A549 (cell line): ENCODE results near the gene KIAA0408. TPM values are rescaled to one million over a fixed set of nuclear protein-coding genes. Genes with fewer than 3 reads are reported as not detected.

Experiments
- polyA plus RNA-seq, 4 experiments: library from polyadenylated mRNA; depleted of rRNA in 3 of 4; stranded (reverse); fragments of >200 nt; fragmentation: RNase III in 1 of 4; extraction: RNeasy Plus Mini Kit Qiagen cat#74134 plus additional on column Dnase treatment in 1 of 4; gene quantifications; 2 replicates in 3 of 4; 3 replicates in 1 of 4; pipeline ENCODE4 v1.2.3, GENCODE V29; 2011 to 2017
- small RNA-seq, 6 experiments: library from RNA; depleted of rRNA; stranded (forward); fragments of <200 nt; gene quantifications; one replicate each; pipeline ENCODE3, GENCODE V24; 2012

KIAA0408 gene
- polyA plus RNA-seq, 2 of the 4 experiments (the other 2 are of a cell fraction) = 2.7 to 11.8 TPM

Small RNA genes lying within 50 kb of the gene (small RNA-seq; reads per million reads assigned to genes)
- 0 reads per million in 6 experiments for gene KIAA0408

Other genes starting within 250 kb of the KIAA0408 start
- gene RNF146, start 192.5 kb downstream of the KIAA0408 start, polyA plus RNA-seq (2011; rRNA removed) = 31.9 and 33.2 TPM in 2 replicates
- gene RNF146, start 192.5 kb downstream of the KIAA0408 start, polyA plus RNA-seq (2017; fragmentation: RNase III; extraction: RNeasy Plus Mini Kit Qiagen cat#74134 plus additional on column Dnase treatment) = 15.7 to 19.0 TPM (median 18.9 TPM) in 3 replicates
- 37.8 and 53.4 TPM in 2 replicates for gene ECHDC1, start 115.8 kb downstream of the KIAA0408 start, polyA plus RNA-seq (2011; rRNA removed)
- gene ECHDC1, start 115.8 kb downstream of the KIAA0408 start, polyA plus RNA-seq (2017; fragmentation: RNase III; extraction: RNeasy Plus Mini Kit Qiagen cat#74134 plus additional on column Dnase treatment) = 57.6 to 71.9 TPM (median 64.3 TPM) in 3 replicates
- gene C6orf58, start 117.8 kb upstream of the KIAA0408 start, polyA plus RNA-seq (2011; rRNA removed) = 0.12 and 0.20 TPM in 2 replicates
- 0.11 TPM in 1 of 3 replicates, not detected in the others for gene C6orf58, start 117.8 kb upstream of the KIAA0408 start, polyA plus RNA-seq (2017; fragmentation: RNase III; extraction: RNeasy Plus Mini Kit Qiagen cat#74134 plus additional on column Dnase treatment)